ENCODE results near the gene LSM7.

The LSM7 gene

DNA sequence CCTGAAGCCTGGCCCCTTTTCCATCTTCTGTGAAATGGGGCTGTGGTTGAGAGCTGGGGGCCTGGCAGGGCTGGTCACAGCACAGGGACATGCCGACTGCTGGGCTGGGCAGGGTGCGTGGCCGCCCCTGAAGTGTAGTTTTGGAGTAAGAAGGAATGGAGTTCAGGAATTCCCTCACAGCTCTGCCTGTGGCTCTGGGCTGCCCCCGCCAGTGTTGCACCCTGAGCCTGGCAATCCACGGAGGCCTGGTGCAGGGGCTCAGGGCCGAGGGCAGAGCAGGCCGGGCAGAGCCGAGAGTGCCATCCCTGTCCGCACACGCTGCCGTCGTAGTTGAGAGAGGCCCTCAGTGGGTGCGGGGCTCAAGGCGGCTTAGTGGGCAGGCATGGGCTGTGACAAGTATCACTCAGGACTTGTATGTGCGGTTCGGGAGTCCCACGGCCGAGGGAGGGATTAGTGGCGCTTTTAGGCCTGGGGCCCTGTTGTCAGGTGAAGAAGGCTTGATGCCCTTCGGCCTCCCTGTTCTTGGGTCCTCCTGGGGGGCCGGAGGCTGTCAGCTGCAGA is 9.7 kb upstream of the LSM7 start:
- DNase-seq (ENCODE audit: low spot score): no peak

DNA sequence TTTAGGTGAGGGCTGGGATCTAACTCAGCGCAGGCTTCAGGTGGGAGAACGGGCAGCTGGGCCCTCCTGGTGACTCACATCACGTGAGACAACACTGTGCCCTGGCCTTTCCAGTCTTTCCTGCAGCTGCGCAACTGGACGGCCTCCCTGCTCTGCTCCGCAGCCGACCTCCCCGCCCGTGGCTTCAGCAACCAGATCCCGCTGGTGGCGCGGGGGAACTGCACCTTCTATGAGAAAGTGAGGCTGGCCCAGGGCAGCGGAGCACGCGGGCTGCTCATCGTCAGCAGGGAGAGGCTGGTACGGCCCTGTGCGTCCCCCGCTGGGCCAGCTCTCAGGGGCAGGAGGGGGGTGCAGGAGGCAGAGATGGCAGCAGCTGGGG is 8.9 kb upstream of the LSM7 start:
- DNase-seq (ENCODE audit: low spot score): no peak

DNA sequence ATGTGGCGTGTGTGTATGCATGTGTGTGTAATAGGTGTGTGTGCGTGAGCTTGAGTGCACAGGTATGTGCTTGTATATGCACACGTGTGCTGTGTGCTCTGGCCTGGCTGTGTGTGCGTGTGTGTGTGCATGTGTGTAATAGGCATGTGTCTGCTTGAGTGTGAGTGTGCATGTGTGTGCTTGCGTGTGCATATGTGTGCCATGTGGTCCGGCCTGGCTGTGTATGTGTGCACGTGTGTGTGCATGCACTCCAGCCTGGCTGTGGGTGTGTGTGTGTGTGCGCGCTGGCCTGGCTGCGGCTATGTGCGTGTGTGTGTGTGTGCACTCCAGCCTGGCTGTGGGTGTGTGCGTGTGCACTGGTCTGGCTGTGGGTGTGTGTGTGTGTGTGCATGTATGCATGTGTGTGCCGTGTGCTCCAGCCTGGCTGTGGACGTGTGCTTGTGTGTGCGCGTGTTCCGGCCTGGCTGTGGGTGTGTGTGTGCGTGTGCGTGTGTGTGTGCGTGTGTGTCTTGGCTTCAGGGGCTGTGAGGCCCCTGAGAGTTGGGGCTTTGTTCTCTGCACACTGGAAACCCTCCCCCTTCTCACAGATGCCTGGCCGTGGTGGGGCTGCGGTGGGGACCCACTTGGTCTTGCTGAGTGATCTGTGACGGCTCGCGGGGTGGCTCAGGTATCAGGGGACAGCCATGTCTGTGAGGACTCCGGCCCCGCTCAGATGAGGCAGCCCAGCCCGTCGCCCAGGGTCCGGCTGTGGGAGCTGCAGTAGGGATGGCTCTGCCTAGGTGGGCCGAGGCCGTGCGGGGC is 8.3 kb upstream of the LSM7 start:
- DNase-seq (ENCODE audit: low spot score): no peak

DNA sequence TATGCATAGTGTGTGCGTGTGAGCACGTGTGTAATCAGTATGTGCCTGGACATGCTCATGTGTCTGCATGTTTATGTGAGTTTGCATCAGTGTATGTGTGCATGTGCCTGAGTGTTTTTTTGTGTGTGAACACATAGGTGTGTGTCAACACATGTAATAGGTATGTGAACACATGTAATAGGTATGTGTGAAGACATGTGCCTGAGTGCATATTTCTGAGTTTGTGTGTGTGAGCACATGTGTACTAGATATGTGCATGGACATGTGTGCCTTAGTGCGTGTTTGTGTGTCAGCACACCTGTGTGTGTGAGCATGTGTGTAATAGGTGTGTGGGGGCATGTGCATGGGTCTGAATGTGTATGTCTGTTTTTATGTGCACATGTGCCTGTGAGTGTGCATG is 7.5 kb upstream of the LSM7 start:
- no peak for DNase-seq (ENCODE audit: low spot score)

DNA sequence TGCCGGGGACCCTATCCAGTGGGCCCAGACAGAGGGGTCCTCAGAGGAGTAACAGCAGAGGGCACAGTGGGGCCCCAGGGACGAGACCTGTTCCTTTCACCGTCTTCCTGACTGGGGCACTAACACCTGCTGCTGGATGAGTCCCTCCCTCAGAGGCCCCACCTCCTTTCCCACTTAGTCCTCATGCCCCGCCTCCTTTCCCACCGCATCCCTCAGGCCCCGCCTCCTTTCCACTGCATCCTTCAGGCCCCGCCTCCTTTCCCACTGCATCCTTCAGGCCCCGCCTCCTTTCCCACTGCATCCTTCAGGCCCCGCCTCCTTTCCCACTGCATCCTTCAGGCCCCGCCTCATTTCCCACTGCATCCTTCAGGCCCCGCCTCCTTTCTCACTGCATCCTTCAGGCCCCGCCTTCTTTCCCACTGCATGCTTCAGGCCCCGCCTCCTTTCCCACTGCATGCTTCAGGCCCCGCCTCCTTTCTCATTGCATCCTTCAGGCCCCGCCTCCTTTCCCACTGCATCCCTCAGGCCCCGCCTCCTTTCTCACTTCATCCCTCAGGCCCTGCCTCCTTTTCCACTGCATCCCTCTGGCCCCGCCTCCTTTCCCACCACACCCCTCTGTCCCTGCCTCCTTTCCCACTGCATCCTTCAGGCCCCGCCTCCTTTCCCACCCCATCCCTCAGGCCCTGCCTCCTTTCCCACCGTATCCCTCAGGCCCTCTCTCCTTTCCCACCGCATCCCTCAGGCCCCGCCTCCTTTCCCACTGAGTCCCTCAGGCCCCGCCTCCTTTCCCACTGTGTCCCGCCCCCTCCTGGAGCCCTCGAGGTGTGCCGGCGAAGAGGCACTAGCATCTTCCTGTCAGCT is 6.8 kb upstream of the LSM7 start:
- no peak for DNase-seq (ENCODE audit: low spot score)

DNA sequence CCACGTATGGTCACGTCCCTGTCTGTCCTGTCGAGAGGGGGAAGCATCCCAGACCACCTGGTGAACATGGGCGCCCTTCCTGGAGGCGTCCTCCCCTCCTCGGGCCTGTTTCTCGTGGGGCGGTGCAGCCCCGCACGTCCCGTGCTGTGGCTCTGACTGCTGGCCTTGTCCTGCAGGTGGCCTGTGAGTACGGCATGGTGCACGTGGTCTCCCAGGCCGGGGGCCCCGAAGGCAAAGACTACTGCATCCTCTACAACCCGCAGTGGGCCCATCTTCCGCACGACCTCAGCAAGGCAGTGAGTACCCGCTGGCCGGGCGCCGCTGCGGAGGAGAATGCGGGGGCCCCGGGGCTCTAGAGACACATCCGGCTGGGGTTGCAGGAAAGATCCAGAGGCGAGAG is 6.0 kb upstream of the LSM7 start:
- no peak for DNase-seq (ENCODE audit: low spot score)

DNA sequence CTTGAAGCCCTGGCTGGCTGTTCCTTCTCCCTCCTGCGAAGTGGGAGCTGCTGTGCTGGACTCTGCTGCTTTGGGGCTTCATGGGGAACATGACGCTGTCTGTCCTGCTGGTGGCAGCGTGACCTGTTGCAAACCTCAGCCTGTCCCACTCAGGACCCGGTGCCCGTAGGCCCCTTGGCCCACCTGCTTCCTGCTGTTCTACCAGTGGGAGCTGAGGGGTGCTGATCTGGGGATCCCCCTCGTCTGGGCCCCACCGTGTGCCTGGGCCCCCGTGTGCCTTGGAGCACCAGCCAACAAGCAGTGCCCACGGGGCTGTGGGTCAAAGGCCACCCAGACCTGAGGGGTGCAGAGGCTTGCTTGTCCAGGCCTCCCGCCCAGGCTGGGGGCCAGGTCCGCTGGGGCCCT is 5.4 kb upstream of the LSM7 start:
- DNase-seq (ENCODE audit: low spot score): no peak

DNA sequence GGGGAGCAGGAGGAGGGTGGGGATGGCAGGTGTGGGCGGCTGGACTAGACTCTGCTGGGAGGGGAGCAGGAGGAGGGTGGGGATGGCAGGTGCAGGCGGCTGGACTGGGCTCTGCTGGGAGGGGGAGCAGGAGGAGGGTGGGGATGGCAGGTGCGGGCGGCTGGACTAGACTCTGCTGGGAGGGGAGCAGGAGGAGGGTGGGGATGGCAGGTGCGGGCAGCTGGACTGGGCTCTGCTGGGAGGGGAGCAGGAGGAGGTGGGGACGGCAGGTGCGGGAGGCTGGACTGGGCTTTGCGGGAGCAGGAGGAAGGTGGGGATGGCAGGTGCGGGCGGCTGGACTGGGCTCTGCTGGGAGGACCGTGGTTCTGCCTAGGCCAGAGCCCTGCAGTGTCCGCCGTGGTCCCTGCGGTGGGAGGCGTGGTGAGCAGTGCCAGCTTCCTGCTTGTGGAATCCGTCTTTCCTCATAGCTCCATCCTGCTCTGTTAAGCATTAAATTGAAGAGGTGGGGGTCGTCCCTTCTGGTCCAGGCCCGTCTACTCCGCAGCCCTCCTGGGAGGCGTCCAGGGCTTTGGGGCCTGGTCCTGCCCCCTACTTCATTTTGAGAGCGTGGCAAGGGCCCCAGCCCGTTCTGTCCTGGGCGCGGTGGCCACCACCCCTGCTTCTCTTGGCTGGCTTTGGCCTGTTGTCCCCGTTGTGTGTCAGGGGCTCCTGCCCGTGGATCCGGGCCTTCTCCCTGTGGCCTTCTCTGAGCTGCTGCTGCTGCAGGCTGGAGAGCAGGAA is 4.8 kb upstream of the LSM7 start:
- DNase-seq (ENCODE audit: low spot score): no peak

DNA sequence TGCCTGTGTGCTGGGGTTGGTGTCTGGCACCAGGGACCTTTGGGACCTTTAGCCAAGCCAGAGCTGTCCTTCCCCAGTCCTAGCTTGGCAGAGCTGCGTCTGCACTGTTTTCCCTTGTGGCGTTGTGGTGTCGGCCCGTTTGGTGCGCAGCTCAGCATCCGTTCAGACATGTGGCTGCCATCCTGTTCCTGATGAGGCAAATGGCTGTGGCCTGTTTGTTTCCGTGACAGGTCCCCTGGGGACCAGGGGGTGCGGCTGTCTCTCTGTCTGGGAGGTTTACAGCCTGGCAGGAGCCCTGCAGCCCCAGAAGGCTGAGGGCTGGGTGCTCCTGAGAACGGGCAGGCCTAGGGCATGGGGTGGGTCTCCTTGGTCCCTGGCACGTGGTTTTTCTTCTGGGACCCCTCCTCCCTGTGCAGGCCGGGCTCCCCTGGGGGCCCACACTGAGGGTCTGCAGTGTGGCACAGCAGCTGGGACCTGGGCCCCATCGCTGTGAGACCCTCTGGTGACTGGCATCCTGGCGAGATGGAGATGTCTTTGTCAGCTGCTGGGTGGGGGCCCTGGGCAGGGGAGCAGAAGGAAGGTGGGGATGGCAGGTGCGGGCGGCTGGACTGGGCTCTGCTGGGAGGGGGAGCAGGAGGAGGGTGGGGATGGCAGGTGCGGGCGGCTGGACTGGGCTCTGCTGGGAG is 4.1 kb upstream of the LSM7 start:
- no peak for DNase-seq (ENCODE audit: low spot score)

DNA sequence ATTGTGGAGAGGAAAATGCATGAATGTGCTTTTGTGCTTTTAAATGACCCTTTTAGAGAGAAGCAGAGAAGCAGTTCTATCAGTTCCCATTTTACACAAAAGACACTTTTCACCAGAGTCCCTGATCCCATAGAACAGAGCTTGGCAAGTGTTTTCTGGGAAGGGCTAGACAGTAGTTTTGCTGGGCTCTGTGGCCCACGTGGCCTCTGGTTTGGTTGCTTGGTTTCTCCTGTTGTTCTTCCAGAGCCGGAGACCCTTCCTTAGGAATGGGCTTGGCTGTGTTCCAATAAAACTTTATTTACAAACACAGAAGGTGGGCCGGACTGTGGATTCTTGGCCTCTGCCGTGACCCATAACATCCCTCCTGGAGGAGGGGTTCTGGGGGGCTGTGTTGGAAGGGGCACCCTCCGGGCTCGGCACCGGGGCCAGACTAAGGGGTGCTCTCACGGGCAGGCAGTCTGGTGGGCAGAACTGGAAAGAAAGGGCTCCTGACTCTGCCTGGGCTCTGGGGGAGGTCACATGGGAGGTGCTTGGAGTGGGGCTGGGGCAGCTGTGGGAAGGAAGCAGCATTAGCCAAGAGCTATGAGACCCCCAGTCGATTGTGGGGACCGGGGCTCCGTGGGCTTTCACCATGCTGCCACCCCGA is 3.3 kb upstream of the LSM7 start:
- DNase-seq (ENCODE audit: low spot score): no peak

DNA sequence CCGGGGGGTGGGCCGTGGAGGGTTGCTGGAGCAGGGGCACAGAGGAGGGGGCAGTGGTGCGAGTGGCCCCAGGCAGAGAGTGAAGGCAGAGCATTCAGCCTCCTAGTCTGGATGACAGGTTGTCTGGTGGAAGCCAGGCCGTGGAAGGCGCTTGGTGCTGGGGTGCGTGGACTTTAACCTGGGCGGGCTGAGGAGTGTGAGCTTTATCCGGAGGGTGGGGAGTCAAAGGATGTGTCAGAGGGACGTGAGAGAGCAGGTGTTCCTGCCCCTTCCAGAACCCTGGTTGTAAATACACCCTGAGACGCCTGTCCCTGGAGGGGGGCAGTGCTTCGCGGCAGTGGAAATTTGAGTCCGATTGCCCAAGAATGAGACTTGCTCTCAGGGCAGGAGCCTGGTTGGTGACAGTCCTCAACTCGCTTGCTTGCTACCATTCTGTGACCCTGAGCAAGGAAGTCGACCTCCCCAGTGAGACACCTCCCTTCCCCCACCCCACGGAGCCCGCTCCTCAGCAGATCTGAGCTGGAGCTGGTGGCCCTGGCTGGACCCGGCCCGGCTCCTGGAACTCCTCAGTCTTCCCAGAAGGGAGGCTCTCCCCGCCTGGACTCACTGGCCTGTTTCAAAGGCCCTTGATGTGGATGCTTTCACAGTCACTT is 2.4 kb upstream of the LSM7 start:
- DNase-seq (ENCODE audit: low spot score): no peak

DNA sequence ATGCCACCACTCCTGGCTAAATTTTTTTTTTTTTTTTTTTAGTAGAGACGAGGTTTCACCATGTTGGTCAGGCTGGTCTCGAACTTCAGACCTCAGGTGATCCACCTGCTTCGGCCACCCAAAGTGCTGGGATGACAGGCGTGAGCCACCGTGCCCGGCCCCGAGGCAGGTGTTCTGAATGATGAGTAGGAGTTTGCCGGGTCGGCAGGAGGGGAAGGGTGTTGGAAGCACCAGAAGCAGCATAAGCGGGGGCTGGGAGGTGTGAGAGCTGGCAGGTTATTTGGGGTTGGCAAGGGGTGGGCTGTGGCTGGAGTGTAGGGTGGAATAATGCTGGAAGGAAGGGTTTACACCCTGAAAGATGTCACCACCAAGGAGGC is 1.9 kb upstream of the LSM7 start:
- DNase-seq (ENCODE audit: low spot score): no peak

DNA sequence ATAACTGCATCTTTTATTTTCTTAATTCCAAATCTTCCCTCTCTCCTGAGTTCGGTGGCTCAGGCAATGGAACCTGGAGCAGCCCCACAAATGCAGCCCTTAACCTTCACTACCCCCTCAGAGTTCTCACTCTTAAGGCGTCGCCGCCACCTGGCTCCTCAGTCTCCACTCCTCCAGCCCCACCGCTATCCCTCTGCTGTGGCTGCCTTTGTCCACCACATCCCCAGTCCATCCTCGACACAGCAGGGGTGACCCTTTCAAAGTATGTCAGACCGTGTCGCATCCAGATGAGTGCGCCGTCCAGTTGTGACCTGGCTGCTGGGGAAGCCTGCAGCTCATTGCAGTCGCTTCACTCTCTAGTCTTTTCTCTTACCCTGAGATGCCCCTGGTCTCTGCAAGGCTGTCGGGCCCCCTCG is 1.1 kb upstream of the LSM7 start:
- no peak for DNase-seq (ENCODE audit: low spot score)

DNA sequence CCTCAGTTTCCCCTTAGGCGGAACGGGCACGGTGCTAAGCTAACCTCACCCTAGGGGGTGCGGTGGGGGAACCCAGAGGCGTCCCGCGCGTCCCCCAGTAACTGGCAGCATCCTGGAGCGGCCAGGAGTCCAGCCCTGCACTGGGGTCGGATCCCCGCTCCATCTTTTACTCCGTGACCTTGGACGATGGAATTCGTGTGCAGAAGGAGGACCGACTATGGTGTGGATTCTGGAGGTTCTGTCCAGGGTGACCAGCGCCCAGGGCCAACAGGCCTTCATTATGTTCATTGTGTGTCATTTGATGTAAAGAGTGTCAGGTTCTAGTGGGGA is 728 bp upstream of the LSM7 start:
- no peak for DNase-seq (ENCODE audit: low spot score)

DNA sequence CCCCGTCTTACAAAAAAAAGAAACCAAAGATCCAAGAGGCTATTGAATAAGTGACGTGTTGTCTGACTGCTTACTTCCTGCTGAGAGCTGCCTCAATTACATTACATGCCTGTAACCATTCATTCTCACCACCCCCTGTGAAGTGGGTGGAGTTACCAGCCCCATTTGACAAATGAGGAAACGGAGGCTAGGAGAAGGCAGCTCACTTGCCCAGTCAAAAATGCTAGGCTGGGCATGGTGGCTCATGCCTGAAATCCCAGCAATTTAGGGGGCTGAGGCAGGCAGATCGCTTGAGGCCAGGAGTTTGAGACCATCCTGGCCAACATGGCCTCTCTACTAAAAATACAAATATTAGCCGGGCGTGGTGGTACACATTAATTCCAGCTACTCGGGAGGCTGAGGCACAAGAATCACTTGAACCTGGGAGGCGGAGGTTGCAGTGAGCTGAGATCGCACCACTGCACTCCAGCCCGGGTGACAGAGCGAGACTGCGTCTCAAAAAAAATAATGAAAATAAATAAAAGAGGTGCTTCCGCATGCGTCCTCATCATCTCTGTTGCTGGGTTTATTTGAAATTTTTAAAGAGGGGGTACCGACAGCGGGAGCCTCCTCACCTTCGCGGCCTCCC is 499 bp downstream of the LSM7 start:
- peak; percentile 73 for DNase-seq (ENCODE audit: low spot score)

DNA sequence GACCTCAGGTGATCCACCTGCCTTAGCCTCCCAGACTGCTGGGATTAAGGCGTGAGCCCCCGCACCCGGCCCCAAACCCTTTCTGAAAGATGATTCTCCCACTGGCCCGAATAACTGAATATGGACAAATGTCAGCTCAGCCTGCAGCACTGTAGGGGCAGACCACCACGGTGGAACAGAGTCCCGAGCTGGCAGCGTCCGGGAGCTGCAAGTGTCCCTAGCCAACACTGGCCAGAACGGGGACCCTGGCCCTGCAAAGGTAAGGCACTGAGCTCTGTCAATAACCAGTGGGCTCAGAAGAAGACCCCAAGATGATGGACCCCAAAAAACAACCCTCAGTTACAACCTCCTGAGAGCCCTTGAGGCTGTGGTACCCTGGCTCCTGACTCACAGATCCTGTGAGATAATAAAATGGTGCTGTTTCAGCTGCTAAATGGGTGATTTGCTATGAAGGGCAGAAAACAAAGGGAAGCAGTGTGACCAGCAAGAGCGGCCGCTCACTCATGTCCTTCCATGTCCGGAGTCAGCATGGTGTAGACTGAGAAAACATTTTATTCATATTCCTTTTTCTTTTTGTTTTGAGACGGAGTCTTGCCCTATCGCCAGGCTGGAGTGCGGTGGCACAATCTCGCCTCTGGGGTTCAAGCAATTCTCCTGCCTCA is 1.6 kb downstream of the LSM7 start:
- no peak for DNase-seq (ENCODE audit: low spot score)

DNA sequence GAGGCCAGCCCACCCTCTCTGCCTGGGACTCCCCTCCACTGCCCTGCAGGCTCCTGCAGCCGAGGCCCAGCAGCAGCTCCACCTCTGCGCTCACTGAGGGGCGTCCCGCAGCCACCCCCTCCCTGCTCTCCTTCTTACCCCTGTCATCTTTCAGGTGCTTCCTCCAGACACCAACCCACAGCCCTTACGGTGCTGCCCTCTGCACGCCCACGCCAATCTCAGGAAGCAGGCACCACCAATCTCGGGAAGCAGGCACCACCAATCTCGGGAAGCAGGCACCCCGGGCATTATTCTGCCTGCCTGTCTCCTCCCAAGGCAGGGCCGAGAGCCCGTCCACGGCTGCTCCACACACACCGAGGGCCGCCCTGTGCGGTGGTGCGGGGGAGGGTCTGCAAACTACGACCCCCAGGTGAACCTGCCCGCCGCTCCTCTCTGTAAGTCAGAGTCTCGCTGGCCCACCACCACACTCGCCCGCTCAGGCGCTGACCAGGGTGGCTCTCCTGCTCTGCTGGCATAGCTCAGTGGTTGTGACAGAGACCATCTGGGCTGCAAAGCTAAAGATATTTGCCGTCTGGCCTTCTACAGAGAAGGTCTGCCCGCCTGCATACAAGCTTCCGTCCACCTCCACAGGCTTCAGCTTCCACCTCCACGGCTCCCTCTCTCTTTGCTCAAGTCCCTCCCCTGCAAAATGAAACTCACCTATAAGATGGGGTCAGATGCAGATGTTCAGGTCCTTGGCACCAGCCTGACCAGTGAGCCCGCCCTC is 2.9 kb downstream of the LSM7 start:
- DNase-seq (ENCODE audit: low spot score): no peak

DNA sequence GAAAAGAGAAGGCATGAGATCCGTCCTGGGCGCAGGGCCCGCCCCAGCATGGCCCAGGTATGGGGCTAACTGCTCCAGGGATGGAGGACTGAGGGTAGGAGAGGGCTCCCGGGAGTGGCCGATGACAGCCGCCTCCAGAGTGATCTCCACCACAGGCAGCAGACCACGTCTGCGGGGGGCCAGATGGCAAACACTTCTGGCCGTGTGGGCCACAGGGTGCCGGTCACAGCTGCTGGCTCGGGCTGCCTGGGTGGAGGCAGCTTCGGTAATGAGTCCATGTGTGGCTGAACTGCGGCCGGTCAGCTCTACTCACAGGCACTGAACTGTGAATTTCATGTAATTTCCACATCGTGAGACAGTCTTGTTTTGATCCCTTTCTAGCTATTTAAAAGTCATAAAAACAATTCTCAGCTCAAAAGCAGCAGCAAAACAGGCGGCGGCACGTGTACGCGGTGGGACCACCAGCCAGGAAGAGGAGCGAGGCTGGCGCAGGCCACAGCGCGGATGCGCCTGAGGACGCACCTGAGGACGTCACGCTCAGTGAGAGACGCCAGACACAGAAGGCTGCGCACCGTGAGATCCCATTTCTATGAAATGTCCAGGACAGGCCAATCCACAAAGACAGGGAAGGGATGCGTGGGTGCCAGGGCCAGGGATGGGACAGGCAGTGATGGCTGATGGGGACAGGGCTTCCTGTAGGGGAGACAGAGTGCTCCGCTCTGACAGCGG is 4.0 kb downstream of the LSM7 start:
- DNase-seq (ENCODE audit: low spot score): no peak
